AG04449 (cell line): ENCODE measurements around the gene AZU1.

ENCODE experiments used
- CTCF ChIA-PET: fragments of 350-600 bp; formaldehyde crosslinking; extraction: SDS; loops from one replicate; lab custom pipeline; 2021; ENCODE audit warnings: antibody characterized with exemption; lab: Yijun Ruan, JAX
- POLR2A ChIA-PET: fragments of 400-600, 350-600 bp; formaldehyde crosslinking; extraction: SDS; loops from one replicate; lab custom pipeline; 2020; ENCODE audit warnings: antibody characterized with exemption, inconsistent platforms; lab: Yijun Ruan, JAX
- DNase-seq: peaks from one replicate; pipeline ENCODE4 v3.0.0-alpha.2; 2010; ENCODE audit warnings: low read depth, low spot score
- H3K4me3 ChIP-seq: 2 replicates; pipeline ENCODE4 v1.5.1; 2011; ENCODE audit warnings: low read depth, mild to moderate bottlenecking, control low read depth, low read length
- TF ChIP-seq, protein P1 (sequence below): IDR thresholded peaks from one replicate; pipeline ENCODE4 v1.5.1; 2011; ENCODE audit warnings: mild to moderate bottlenecking, moderate library complexity, low read length, control low read depth, inconsistent platforms; ENCODE audit not compliant: insufficient read depth; ENCODE audit errors: missing control alignments

Gene AZU1

DNA sequence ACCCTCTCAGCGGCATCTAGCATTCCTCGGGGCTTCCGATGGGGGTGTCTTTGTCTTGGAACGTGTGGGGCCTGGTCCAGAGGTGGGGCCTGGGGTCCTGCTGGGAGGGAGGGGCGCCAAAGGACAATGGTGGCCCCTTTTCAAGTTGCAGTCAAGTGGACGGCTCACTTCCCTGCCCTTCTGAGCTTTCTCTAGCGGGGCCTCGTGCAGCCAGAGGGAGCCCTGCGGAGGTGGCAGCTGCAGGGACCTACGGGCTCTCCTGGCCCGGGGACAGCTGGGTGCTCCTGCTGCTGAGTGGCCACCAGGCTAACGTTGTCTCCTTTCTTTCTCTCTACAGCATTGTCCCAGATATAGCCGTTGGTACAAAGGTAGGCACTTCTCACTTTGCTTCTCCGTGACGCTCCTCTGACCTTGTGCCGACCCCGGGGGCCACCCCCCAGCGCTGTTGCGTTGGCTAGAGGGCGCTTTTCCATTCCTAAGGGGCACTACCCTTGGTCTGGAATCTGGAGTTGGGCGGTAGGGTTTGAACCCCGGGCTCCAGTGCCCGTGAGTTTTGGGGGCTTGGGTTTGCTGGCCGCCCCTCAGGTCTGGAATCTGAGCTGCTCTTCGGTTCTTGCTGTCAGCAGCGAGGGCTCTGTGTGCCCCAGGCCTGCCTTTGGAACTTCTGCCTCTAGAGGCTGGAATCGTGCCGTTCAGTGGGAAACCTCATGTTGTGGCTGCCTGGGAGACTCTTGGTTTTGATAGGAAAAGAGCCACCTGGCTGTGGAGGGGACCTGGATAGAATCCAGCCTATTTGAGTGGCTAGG is 28.4 kb upstream of the AZU1 start:
- DNase-seq = no peak
- ChIA-PET CTCF (interaction anchor here (0.6 to 2.9 kb wide), 6 partner anchors 12 to 161 kb away, joined by 3 to 17 read pairs (median 4); no protein-coding TSS in a partner anchor), POLR2A (interaction anchor here (0.6 to 1.6 kb wide), 3 partner anchors 9 to 1663 kb away, joined by 3 to 4 read pairs (median 4); no protein-coding TSS in a partner anchor)
- peak overlapping the region; percentile 87 for H3K4me3 ChIP-seq
- TF ChIP-seq, protein P1, sequence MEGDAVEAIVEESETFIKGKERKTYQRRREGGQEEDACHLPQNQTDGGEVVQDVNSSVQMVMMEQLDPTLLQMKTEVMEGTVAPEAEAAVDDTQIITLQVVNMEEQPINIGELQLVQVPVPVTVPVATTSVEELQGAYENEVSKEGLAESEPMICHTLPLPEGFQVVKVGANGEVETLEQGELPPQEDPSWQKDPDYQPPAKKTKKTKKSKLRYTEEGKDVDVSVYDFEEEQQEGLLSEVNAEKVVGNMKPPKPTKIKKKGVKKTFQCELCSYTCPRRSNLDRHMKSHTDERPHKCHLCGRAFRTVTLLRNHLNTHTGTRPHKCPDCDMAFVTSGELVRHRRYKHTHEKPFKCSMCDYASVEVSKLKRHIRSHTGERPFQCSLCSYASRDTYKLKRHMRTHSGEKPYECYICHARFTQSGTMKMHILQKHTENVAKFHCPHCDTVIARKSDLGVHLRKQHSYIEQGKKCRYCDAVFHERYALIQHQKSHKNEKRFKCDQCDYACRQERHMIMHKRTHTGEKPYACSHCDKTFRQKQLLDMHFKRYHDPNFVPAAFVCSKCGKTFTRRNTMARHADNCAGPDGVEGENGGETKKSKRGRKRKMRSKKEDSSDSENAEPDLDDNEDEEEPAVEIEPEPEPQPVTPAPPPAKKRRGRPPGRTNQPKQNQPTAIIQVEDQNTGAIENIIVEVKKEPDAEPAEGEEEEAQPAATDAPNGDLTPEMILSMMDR = peak; percentile 19

GRCh38 chr19:800360-801029 is 27.1 kb upstream of the AZU1 start:
- CTCF ChIA-PET = interaction anchor here (0.7 to 2.9 kb wide), 3 partner anchors 10 to 56 kb away, joined by 3 to 17 read pairs (median 6); no protein-coding TSS in a partner anchor

DNA sequence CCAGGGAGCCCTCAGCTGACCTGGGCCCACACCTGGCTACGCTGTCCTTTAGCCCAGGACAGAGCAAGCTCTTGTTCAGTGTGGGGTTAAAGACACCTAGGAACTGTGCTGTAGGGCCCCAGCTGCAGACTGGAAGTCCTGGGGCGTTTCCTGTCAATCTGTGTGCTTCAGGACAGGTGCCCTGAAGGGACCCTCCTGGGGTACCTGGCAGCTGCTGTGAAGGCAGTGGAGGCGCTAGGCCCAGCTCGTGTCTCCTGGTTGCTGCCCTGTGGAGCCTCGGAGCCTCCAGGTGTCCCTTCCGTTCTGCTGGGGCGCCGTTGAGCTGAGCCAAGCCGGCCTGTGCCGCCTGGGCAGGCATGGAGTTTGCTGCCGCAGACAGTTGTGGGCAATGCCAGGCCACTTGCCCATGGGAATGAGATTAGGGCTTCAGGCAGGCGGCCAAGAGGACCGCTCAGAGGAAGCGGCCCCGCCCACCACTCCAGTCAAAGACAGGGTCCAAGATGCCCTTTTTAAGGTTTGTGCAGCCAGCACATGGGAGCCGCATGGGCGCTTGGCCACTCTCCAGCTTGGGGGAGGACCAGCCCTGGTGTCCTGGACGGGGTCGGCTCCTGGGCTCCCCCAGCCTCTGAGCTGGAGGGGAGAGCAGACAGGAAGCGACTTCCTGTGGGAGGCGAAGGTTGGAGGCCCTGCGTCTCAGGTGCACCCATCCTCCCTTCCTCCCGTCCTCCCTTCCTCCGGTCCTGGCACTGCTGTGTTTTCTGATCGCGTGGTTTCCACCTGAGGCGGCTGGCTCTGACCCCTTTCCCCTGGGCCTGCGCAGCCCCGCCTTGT is 26.4 kb upstream of the AZU1 start:
- DNase-seq = no peak
- peak overlapping the region; percentile 39 for H3K4me3 ChIP-seq
- TF ChIP-seq, protein P1 = no peak
- ChIA-PET POLR2A (no interaction called here), CTCF (interaction anchor here (0.7 to 2.9 kb wide), 3 partner anchors 10 to 32 kb away, joined by 3 to 17 read pairs (median 3); no protein-coding TSS in a partner anchor)

More at GRCh38 chr19:800360-801029, 27.1 kb upstream of the AZU1 start:
- H3K4me3 ChIP-seq = peak overlapping the region; percentile 39
- DNase-seq = no peak
- POLR2A ChIA-PET = interaction anchor here (1.0 to 1.6 kb wide), 2 partner anchors 8 to 10 kb away, joined by 4 read pairs; no protein-coding TSS in a partner anchor
- TF ChIP-seq, protein P1 = no peak

- no peak for DNase-seq
- TF ChIP-seq, protein P1 = no peak
- ChIA-PET POLR2A (interaction anchor here (0.6 kb wide), 1 partner anchor 23 kb away, joined by 3 read pairs; no protein-coding TSS in a partner anchor), CTCF (interaction anchor here (0.9 kb wide), 2 partner anchors 33 to 199 kb away, joined by 3 read pairs; no protein-coding TSS in a partner anchor)
- no peak overlapping the region for H3K4me3 ChIP-seq
These were observed 25.7 kb upstream of the AZU1 start for GRCh38 chr19:801861-802497.

DNA sequence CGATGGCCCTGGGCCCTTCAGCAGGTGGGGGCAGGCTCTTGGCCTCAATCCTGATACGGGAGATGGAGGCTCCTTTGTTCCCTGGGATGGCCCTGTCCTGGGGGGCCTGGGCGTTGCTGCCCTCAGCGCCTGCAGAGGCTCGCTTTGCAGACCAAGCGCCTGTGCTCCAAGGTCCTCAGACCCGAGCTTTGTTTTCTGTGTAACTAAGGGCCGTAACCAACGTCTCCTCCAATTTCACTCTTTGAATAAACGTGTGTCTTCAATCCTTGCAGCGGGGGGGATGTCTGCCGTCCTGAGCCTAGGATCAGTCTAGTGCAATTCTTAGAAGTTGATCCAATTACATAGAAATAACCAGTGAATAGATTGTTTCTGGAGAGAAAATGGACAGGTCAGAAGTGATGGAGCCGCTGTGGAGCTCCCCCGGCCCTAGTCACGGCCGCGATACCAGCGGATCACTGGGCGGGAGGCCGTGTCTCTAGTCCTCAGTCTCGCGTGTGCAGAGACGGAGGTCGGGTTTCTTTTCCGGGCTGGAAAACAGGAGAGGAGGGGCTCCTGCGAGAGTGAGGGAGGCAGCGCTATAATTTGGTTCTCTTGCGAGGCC is 25.0 kb upstream of the AZU1 start:
- H3K4me3 ChIP-seq = no peak overlapping the region
- ChIA-PET POLR2A (interaction anchor here (0.6 kb wide), 1 partner anchor 24 kb away, joined by 3 read pairs; no protein-coding TSS in a partner anchor), CTCF (interaction anchor here (0.9 kb wide), 1 partner anchor 199 kb away, joined by 3 read pairs; no protein-coding TSS in a partner anchor)
- no peak for DNase-seq
- TF ChIP-seq, protein P1 = no peak
